H9 (cell line): ENCODE data around the gene OR1A2. TPM values are rescaled to one million over a fixed set of nuclear protein-coding genes. Genes with fewer than 3 reads are reported as not detected.

Experiments
- DNase-seq: peaks from one replicate; pipeline ENCODE4 v3.0.0-alpha.2; 2017
- H2AFZ ChIP-seq: one replicate; pipeline ENCODE4 v1.6.1; 2013; ENCODE audit warnings: mild to moderate bottlenecking, low read length, control low read depth, moderate library complexity
- H2AK5ac ChIP-seq: 2 replicates; pipeline ENCODE4 v1.6.1; 2013; ENCODE audit warnings: low read length, control low read depth, mixed read lengths; ENCODE audit not compliant: insufficient read length
- H2BK120ac ChIP-seq: one replicate; pipeline ENCODE4 v1.6.1; 2013; ENCODE audit warnings: low read depth, mild to moderate bottlenecking, low read length, control low read depth, inconsistent platforms; ENCODE audit not compliant: poor library complexity, severe bottlenecking
- H2BK12ac ChIP-seq: 2 replicates; pipeline ENCODE4 v1.6.1; 2013; ENCODE audit warnings: low read length, control low read depth, mixed read lengths, low read depth; ENCODE audit not compliant: insufficient read length
- H2BK15ac ChIP-seq: 2 replicates; pipeline ENCODE4 v1.6.1; 2013; ENCODE audit warnings: low read depth, low read length, control low read depth
- H2BK20ac ChIP-seq: one replicate; pipeline ENCODE4 v1.6.1; 2013; ENCODE audit warnings: low read depth, mild to moderate bottlenecking, low read length, control low read depth, inconsistent platforms; ENCODE audit not compliant: poor library complexity, severe bottlenecking
- H2BK5ac ChIP-seq: 2 replicates; pipeline ENCODE4 v1.6.1; 2013; ENCODE audit warnings: low read length, control low read depth, mixed read lengths; ENCODE audit not compliant: insufficient read length
- H3K14ac ChIP-seq: 2 replicates; pipeline ENCODE4 v1.6.1; 2013; ENCODE audit warnings: low read length, control low read depth; ENCODE audit not compliant: insufficient read depth
- H3K18ac ChIP-seq: 2 replicates; pipeline ENCODE4 v1.6.1; 2013; ENCODE audit warnings: low read depth, mild to moderate bottlenecking, mixed read lengths, low read length, control low read depth; ENCODE audit not compliant: insufficient read length
- H3K23ac ChIP-seq: 2 replicates; pipeline ENCODE4 v1.6.1; 2013; ENCODE audit warnings: low read length, control low read depth, mixed read lengths, low read depth; ENCODE audit not compliant: insufficient read length
- H3K23me2 ChIP-seq: 2 replicates; pipeline ENCODE4 v1.6.1; 2013; ENCODE audit warnings: low read depth, mild to moderate bottlenecking, mixed read lengths, low read length, control low read depth; ENCODE audit not compliant: insufficient read length, poor library complexity, severe bottlenecking
- H3K27ac ChIP-seq: 2 replicates; pipeline ENCODE4 v1.5.1; 2013; ENCODE audit warnings: low read length, control low read depth, mixed read lengths, low read depth; ENCODE audit not compliant: insufficient read length
- H3K27me3 ChIP-seq: 2 replicates; pipeline ENCODE4 v1.6.1; 2013; ENCODE audit warnings: low read length, control low read depth, inconsistent platforms; ENCODE audit not compliant: insufficient read depth
- H3K4ac ChIP-seq: 2 replicates; pipeline ENCODE4 v1.6.1; 2013; ENCODE audit warnings: low read depth, mild to moderate bottlenecking, control low read depth, inconsistent platforms, low read length, moderate library complexity
- H3K4me1 ChIP-seq: 2 replicates; pipeline ENCODE4 v1.6.1; 2013; ENCODE audit warnings: low read length, control low read depth, inconsistent platforms; ENCODE audit not compliant: insufficient read depth
- H3K4me2 ChIP-seq: 2 replicates; pipeline ENCODE4 v1.6.1; 2013; ENCODE audit warnings: low read length, control low read depth, mixed read lengths; ENCODE audit not compliant: insufficient read length, insufficient read depth
- H3K56ac ChIP-seq: 2 replicates; pipeline ENCODE4 v1.6.1; 2013; ENCODE audit warnings: low read depth, mild to moderate bottlenecking, mixed read lengths, low read length, control low read depth; ENCODE audit not compliant: insufficient read length
- H3K79me1 ChIP-seq: 2 replicates; pipeline ENCODE4 v1.6.1; 2013; ENCODE audit warnings: low read depth, mild to moderate bottlenecking, moderate library complexity, low read length, control low read depth, inconsistent platforms; ENCODE audit not compliant: insufficient read depth, poor library complexity, severe bottlenecking
- H3K79me2 ChIP-seq: 2 replicates; pipeline ENCODE4 v1.6.1; 2013; ENCODE audit warnings: low read length, control low read depth, inconsistent platforms; ENCODE audit not compliant: insufficient read depth
- H3K9ac ChIP-seq: 2 replicates; pipeline ENCODE4 v1.6.1; 2013; ENCODE audit warnings: low read length, control low read depth, mixed read lengths; ENCODE audit not compliant: insufficient read length; ENCODE audit errors: extremely low read depth
- H3K9me3 ChIP-seq: one replicate; pipeline ENCODE4 v1.6.1; 2013; ENCODE audit warnings: low read depth, low read length, inconsistent platforms; ENCODE audit not compliant: control insufficient read depth
- H3T11ph ChIP-seq: one replicate; pipeline ENCODE4 v1.6.1; 2013; ENCODE audit warnings: mild to moderate bottlenecking, low read length, control low read depth, inconsistent platforms
- H4K20me1 ChIP-seq: one replicate; pipeline ENCODE4 v1.6.1; 2013; ENCODE audit not compliant: control insufficient read depth, insufficient read length, insufficient read depth
- H4K5ac ChIP-seq: 2 replicates; pipeline ENCODE4 v1.6.1; 2013; ENCODE audit warnings: low read depth, mild to moderate bottlenecking, mixed read lengths, low read length, control low read depth; ENCODE audit not compliant: insufficient read length
- H4K8ac ChIP-seq: replicated peaks from 2 replicates; pipeline ENCODE4 v1.6.1; 2013; ENCODE audit warnings: low read length, control low read depth, mixed read lengths, low read depth; ENCODE audit not compliant: insufficient read length
- H4K91ac ChIP-seq: 2 replicates; pipeline ENCODE4 v1.6.1; 2013; ENCODE audit warnings: low read depth, mild to moderate bottlenecking, moderate library complexity, mixed read lengths, low read length, control low read depth; ENCODE audit not compliant: insufficient read length
- H3K27ac Mint-ChIP-seq, 3 experiments: 2 replicates in 2 of 3; 3 replicates in 1 of 3; pipeline ENCODE4 v1.8.0; 2020 to 2021; ENCODE audit warnings: mixed read lengths in 3 of 3, mild to moderate bottlenecking in 1 of 3, moderate library complexity in 1 of 3
- H3K27me3 Mint-ChIP-seq: 2 replicates; pipeline ENCODE4 v1.8.0; 2021; ENCODE audit warnings: low read depth, mild to moderate bottlenecking, moderate library complexity, mixed read lengths
- H3K36me3 Mint-ChIP-seq, 3 experiments: 2 replicates in 2 of 3; 3 replicates in 1 of 3; pipeline ENCODE4 v1.8.0; 2020 to 2021; ENCODE audit warnings: low read depth in 3 of 3, mixed read lengths in 3 of 3; ENCODE audit not compliant: insufficient read depth in 1 of 3
- H3K4me1 Mint-ChIP-seq, 2 experiments: 2 replicates each; pipeline ENCODE4 v1.8.0; 2020; ENCODE audit warnings: mixed read lengths in 2 of 2
- H3K4me3 Mint-ChIP-seq, 2 experiments: 2 replicates in 1 of 2; 3 replicates in 1 of 2; pipeline ENCODE4 v1.8.0; 2020 to 2021; ENCODE audit warnings: mild to moderate bottlenecking in 2 of 2, mixed read lengths in 2 of 2, moderate library complexity in 1 of 2
- H3K9me3 Mint-ChIP-seq, 2 experiments: 2 replicates in 1 of 2; 3 replicates in 1 of 2; pipeline ENCODE4 v1.8.0; 2020; ENCODE audit warnings: mild to moderate bottlenecking in 2 of 2, mixed read lengths in 2 of 2, moderate library complexity in 1 of 2
- CTCF ChIP-seq: fragments of 200-600 bp; sonication (generic); conservative IDR thresholded peaks from 3 replicates; pipeline ENCODE4 v1.8.0; 2021; ENCODE audit warnings: antibody characterized with exemption, mild to moderate bottlenecking
- WGBS: extraction: QIAGEN DNeasy Blood & Tissue Kit; methylation state at CpG from one replicate; pipeline ENCODE4 v1.1.7; 2013; ENCODE audit warnings: missing lambda C conversion rate, low lambda C conversion rate, mixed read lengths; ENCODE audit not compliant: insufficient read length; ENCODE audit errors: extremely low coverage; 5-methylcytosine and 5-hydroxymethylcytosine counted together
- long read RNA-seq: library from polyadenylated mRNA; unstranded; transcript quantifications from one replicate; pipeline ENCODE4 v2.0.0, GENCODE V29; 2020
- total RNA-seq: library from RNA; stranded (reverse); gene quantifications from 2 replicates; pipeline ENCODE4 v1.2.1, GENCODE V29; 2021

The OR1A2 gene
- total RNA-seq, result not detected in 2 replicates
- long read RNA-seq, result 0 reads

GRCh38 chr17:3197219-3197618, at the start of gene OR1A2:
TSS of gene OR1A2 (plus strand) at chr17:3197519. CDS start at chr17:3197519, 0 bp downstream.
- H3K56ac ChIP-seq, result no peak within 1 kb of the TSS

More at GRCh38 chr17:3197219-3197618, at the start of gene OR1A2:
- Histone ChIP-seq H2BK15ac (no peak within 1 kb of the TSS), H3T11ph (no peak within 1 kb of the TSS), H3K9me3 (peaks cover 68% of the 10 kb centered on the region), H2AFZ (no peak within 1 kb of the TSS), H2BK120ac (no peak within 1 kb of the TSS), H3K14ac (no peak within 1 kb of the TSS), H2BK12ac (no peak within 1 kb of the TSS), H4K91ac (no peak within 1 kb of the TSS), H3K18ac (no peak within 1 kb of the TSS), H2BK20ac (no peak within 1 kb of the TSS), H3K4ac (no peak within 1 kb of the TSS), H3K79me1 (no peaks in the 10 kb centered on the region), H3K27me3 (no peaks in the 10 kb centered on the region), H4K20me1 (no peaks in the 10 kb centered on the region), H3K27ac (no peak within 1 kb of the TSS), H4K5ac (no peak within 1 kb of the TSS), H3K9ac (no peak within 1 kb of the TSS), H3K4me1 (no peaks in the 10 kb centered on the region), H3K23me2 (no peaks in the 10 kb centered on the region), H3K4me2 (no peak within 1 kb of the TSS), H3K23ac (no peak within 1 kb of the TSS), H2BK5ac (no peak within 1 kb of the TSS), H2AK5ac (no peak within 1 kb of the TSS), H4K8ac (no peak within 1 kb of the TSS), H3K79me2 (no peaks in the 10 kb centered on the region)
- H3K4me3 Mint-ChIP-seq, result no peak within 1 kb of the TSS; a peak in 1 of 5 replicates
- TF ChIP-seq CTCF, result no peak
- H3K36me3 Mint-ChIP-seq, result peaks cover 0 to 30% (median 5%) of the 10 kb centered on the region in 3 experiments; a peak in 6 of 7 replicates
- H3K27me3 Mint-ChIP-seq, result no peaks in the 10 kb centered on the region
- no peak for DNase-seq
- H3K4me1 Mint-ChIP-seq, result no peaks in the 10 kb centered on the region
- H3K9me3 Mint-ChIP-seq, result peaks cover 70 to 97% of the 10 kb centered on the region in 2 experiments
- no peak within 1 kb of the TSS for H3K27ac Mint-ChIP-seq
- WGBS, result no CpG with 5 or more reads among the region's 4 CpGs
